ENCODE measurements around the gene FBXW7.

The FBXW7 gene

DNA sequence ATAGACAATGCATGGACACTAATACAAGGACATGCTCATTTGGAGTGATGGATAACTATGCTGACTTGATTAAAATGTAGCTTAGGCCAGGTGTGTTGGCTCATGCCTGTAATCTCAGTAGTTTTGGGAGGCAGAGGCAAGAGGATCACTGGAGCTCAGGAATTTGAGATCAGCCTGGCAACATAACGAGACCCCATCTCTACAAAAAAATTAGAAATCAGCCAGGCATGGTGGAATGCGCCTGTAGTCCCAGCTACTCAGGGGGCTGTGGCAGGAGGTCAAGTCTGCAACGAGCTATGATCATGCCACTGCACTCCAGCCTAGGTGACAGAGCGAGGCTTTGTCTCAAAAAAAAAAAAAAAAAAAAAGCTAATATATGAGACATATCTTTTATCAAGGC lies 196.3 kb downstream of the FBXW7 start:
- FAIRE-seq = no peak
- TF ChIP-seq, protein P1, sequence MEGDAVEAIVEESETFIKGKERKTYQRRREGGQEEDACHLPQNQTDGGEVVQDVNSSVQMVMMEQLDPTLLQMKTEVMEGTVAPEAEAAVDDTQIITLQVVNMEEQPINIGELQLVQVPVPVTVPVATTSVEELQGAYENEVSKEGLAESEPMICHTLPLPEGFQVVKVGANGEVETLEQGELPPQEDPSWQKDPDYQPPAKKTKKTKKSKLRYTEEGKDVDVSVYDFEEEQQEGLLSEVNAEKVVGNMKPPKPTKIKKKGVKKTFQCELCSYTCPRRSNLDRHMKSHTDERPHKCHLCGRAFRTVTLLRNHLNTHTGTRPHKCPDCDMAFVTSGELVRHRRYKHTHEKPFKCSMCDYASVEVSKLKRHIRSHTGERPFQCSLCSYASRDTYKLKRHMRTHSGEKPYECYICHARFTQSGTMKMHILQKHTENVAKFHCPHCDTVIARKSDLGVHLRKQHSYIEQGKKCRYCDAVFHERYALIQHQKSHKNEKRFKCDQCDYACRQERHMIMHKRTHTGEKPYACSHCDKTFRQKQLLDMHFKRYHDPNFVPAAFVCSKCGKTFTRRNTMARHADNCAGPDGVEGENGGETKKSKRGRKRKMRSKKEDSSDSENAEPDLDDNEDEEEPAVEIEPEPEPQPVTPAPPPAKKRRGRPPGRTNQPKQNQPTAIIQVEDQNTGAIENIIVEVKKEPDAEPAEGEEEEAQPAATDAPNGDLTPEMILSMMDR (IDR thresholded peaks at IDR 0.05; ENCODE audit: insufficient read depth, missing control alignments) = no peak
- DNase-seq (ENCODE audit: insufficient read length, low spot score) = no peak

DNA sequence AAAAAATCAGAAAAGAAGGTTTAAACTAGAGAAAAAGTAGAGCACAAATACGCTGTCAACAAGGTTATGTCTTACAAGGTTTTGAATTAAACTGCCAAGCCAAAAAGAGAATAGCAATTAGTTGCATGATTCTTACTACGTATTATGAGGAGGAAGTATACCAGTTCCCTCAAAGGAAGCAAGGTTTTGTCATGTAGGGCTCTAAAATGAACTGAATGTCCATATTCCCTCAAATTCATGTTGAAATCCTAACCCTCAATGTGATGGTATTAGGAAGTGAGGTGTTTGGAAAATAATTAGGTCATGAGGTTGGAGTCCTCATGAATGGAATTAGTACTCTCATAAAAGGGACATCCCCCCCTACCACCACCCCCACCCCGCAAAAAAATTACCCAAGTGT lies 201.0 kb downstream of the FBXW7 start:
- TF ChIP-seq, protein P1 (IDR thresholded peaks at IDR 0.05; ENCODE audit: insufficient read depth, missing control alignments) = no peak
- DNase-seq (ENCODE audit: insufficient read length, low spot score) = no peak
- peak; percentile 6 for FAIRE-seq

DNA sequence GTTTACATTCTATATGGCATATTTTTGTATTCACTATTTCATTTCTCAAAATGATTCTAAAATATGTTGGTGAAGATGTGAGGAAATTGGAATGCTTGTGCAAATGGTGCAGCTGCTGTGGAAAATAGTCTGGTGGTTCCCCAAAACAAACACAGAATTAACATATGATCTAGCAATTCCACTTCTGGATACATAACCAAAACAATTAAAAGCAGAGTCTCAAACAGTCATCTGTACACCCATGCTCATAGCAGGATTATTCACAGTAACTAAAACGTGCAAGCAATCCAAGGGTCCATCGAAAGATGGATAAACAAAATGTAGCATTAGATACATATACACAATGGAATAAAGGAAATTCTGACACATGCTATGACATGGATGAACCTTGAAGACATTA lies 204.8 kb downstream of the FBXW7 start:
- DNase-seq (ENCODE audit: insufficient read length, low spot score) (no peak), FAIRE-seq (no peak)
- TF ChIP-seq, protein P1 (IDR thresholded peaks at IDR 0.05; ENCODE audit: insufficient read depth, missing control alignments) = no peak

DNA sequence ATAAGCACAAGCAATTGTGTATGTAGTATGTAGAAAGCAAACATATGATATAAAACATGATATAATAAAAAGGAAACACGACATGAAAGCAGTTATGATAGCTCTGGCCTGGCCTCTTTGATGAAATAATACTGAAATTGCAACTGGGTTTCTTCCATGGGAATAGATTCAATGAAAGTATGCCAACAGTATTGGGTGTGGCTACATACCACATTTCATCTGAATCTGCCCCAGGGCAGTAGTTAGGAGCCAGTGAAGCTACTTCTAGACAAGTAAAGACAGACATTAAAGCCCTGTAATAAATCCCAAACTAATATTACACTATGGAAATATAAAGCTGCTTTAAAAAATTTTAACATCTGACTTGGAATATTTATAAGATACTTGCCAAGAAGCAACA lies 207.3 kb downstream of the FBXW7 start:
- DNase-seq (ENCODE audit: insufficient read length, low spot score) = no peak
- TF ChIP-seq, protein P1 (IDR thresholded peaks at IDR 0.05; ENCODE audit: insufficient read depth, missing control alignments) = no peak
- FAIRE-seq = peak; percentile 51

DNA sequence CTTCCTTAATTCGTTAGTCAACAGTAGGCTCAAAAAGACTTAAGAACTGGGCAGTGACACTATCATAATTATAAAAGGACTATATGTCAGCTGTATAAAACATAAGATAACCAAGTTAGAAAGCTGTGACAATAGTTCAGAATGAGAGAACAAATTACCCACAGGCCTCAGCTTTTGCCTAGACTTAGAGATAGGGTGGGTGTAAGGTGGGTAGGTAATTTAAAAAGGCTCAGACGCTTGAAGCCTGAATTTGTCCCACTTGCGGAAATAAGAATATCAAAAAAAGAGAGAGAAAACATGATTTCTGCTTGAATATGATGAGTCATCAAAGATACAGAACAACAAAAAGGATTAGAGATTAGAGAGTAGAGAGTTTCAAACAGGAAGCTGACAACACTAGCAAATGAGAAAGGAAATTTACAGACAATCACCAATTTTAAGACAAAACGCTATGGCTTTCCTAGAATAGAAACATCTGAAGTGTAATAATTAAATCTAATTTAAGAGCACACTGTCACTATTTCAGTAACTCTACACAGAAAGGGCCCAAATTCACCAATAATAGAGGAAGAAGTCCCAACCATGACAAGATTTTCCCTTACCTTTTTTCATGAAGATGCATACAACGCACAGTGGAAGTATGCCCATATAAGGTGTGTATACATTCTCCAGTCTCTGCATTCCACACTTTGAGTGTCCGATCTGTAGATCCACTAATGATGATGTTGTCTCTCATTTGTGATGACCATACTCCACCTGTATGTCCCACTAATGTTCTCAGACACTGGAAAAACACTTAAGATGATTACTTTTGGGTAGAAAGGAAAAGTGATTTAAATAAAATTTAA lies 208.1 kb downstream of the FBXW7 start:
- DNase-seq (ENCODE audit: insufficient read length, low spot score) (no peak), FAIRE-seq (no peak)
- TF ChIP-seq, protein P1 (IDR thresholded peaks at IDR 0.05; ENCODE audit: insufficient read depth, missing control alignments) = no peak

DNA sequence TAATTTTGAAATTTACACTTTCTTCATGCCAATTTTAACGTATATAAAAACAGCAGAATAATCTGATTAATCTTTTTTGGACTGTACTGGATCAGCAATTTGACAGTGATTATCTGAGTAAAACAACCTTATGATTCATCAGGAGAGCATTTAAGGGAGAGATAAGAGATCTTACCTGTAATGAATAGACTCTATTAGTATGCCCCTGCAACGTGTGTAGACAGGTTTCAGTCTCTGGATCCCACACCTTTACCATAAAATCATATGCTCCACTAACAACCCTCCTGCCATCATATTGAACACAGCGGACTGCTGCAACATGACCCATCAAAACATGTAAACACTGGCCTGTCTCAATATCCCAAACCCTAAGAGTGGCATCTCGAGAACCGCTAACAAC lies 210.1 kb downstream of the FBXW7 start:
- TF ChIP-seq, protein P1 (IDR thresholded peaks at IDR 0.05; ENCODE audit: insufficient read depth, missing control alignments) = no peak
- FAIRE-seq = no peak
- no peak for DNase-seq (ENCODE audit: insufficient read length, low spot score)

DNA sequence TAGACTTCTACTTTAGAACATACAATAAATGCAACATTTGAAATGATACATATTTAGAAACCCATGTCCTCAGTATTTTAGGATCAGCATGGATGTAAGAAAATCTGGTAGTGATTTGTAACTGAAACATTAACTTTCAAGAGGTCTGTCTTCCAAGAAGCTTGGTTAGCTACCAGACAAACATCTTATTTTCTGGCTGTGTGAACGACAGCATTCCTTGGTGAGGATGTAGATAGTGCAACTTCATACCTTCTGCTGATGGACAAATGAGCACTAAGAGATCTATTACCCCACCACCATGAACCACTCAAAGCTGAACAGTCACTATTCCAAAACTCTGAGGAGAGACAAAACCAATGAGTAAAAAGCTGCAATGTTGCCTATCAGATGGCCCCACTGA lies 212.7 kb downstream of the FBXW7 start:
- DNase-seq (ENCODE audit: insufficient read length, low spot score) (no peak), FAIRE-seq (no peak)
- TF ChIP-seq, protein P1 (IDR thresholded peaks at IDR 0.05; ENCODE audit: insufficient read depth, missing control alignments) = no peak
